Upper lobe of left lung (tissue), 6 donors: ENCODE data around the gene GVQW3. TPM values are rescaled to one million over a fixed set of nuclear protein-coding genes. Genes with fewer than 3 reads are reported as not detected.

Experiments used
- ATAC-seq, 2 donors: fragments of 200-7000 bp; cut with Tn5 transposase; one replicate each; pipeline ENCODE4 v1.9.1; 2022; ENCODE audit warnings: mild to moderate bottlenecking in 2 of 2, moderate library complexity in 2 of 2; ENCODE audit not compliant: low FRiP score in 2 of 2
- DNase-seq, 2 donors: peaks; one replicate each; pipeline ENCODE4 v3.0.0-alpha.2; 2019 to 2020
- H3K27ac ChIP-seq, 4 donors: fragments of 200-600 bp; sonication (generic); one replicate each; pipeline ENCODE4 v1.5.1; 2016 to 2019
- H3K27me3 ChIP-seq, 4 donors: fragments of 200-600 bp; sonication (generic); one replicate each; pipeline ENCODE4 v1.5.1; 2017 to 2019
- H3K36me3 ChIP-seq, 4 donors: fragments of 200-600 bp; sonication (generic); one replicate each; pipeline ENCODE4 v1.5.1; 2016 to 2019
- H3K4me1 ChIP-seq, 4 donors: fragments of 200-600 bp; sonication (generic); one replicate each; pipeline ENCODE4 v1.5.1; 2018 to 2019
- H3K4me3 ChIP-seq, 4 donors: fragments of 200-600 bp; sonication (generic); one replicate each; pipeline ENCODE4 v1.5.1; 2017 to 2019; ENCODE audit warnings: mild to moderate bottlenecking in 2 of 4, moderate library complexity in 1 of 4
- H3K9me3 ChIP-seq, 4 donors: fragments of 200-600 bp; sonication (generic); one replicate each; pipeline ENCODE4 v1.5.1; 2018 to 2019
- EP300 ChIP-seq, 4 donors: sonication (generic); formaldehyde crosslinking; IDR thresholded peaks; one replicate each; pipeline ENCODE4 v1.5.1; 2017; ENCODE audit warnings: antibody characterized with exemption in 4 of 4, control low read depth in 2 of 4
- POLR2A ChIP-seq, 4 donors: fragments of 450-650 bp; IDR thresholded peaks; one replicate each; pipeline ENCODE4 v1.5.1; 2016 to 2017; ENCODE audit warnings: antibody characterized with exemption in 4 of 4, mild to moderate bottlenecking in 2 of 4
- POLR2AphosphoS5 ChIP-seq, 2 donors: sonication (generic); formaldehyde crosslinking; IDR thresholded peaks; one replicate each; pipeline ENCODE4 v1.5.1; 2017; ENCODE audit warnings: antibody characterized with exemption in 2 of 2
- WGBS, 2 donors: methylation state at CpG; one replicate each; pipeline ENCODE4 v1.1.5; 2017 to 2018; 5-methylcytosine and 5-hydroxymethylcytosine counted together
- total RNA-seq, 6 donors: library from RNA; depleted of rRNA in 4 of 6; stranded (reverse); fragments of >200 nt in 4 of 6; gene quantifications; one replicate each; pipeline versions ENCODE4 v1.1.0 to v1.2.1, GENCODE V29; 2016 to 2021
- TF ChIP-seq, protein P1 (sequence below), 6 experiments: fragments of 450-650 bp in 4 of 6; fragments of 200-600 bp in 2 of 6; sonication (generic) in 2 of 6; IDR thresholded peaks; one replicate each; pipeline ENCODE4 v1.5.1; 2016 to 2019; ENCODE audit warnings: antibody characterized with exemption in 6 of 6
- donor health status: DM: no; HTN: no; CAD: no; lungs with moderate emphysema.
- donor health status: DM: no; HTN: yes; CAD: no; lungs with severe emphysema.

Gene GVQW3
- total RNA-seq, 6 donors from 2014 or later = 1.2 to 4.8 (median 2.0) TPM

DNA sequence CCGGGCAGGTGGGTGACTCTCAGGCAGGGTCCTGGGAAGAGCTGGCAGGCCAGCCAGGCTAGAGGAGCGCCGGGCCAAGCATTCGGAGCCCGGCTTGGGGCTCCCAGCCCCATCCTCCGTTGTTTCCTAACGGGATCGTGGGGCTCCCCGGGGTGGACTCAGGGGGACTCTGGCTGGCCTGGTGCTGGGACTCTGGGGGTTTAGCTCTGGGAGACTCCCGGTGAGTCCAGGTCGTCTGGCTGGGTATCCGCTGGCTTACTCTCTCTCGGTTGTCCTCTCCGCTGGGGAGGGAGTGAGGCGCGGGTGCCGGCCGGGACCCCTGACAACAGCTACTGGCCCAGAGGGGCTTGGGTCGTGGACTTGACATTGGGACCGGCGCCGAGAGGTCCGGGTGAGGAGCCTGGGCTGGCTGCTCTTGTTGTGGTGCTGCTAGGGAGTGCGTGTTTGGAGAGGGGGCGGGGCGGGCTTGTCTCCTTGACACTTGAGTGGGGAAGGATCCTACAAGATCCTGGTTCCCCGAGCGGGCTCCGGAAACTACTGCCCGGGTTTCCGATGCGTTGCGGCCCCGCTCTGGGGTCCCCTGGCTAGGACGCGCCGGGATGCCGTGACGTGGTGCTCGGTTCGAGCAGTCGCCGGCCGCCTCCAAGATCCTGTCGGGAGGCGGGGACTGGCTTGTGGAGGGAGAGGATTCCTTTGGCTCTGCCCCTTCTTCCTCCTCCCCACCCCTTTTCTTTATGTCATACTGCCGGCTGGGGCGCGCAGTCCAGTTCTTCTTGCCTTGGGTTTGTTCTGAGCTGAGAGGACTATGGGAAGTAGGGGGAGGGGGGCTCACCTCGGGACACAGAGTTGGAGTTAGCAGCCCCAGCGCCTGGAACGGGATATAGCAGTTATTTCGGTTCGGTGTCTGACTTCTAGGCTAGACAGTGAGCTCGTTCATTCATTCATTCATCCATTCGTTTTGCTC, 64.3 kb downstream of the GVQW3 start:
- Histone ChIP-seq H3K27ac (peak overlapping the region; percentile 90 to 99 (median 94)), H3K36me3 (peaks cover 3 to 32% (median 7%) of the 10 kb centered on the region in 4 donors), H3K9me3 (no peaks in the 10 kb centered on the region), H3K4me1 (peaks cover 12 to 26% (median 17%) of the 10 kb centered on the region in 4 donors), H3K27me3 (no peaks in the 10 kb centered on the region), H3K4me3 (peak overlapping the region; percentile 73 to 99 (median 95))
- peak; percentile 78 to 89 for DNase-seq
- TF ChIP-seq EP300 (IDR thresholded peaks at IDR 0.05) (no peak), POLR2AphosphoS5 (IDR thresholded peaks at IDR 0.05) (peak; percentile 10 to 77), POLR2A (IDR thresholded peaks at IDR 0.05) (peak in 3 of 4 donors; percentile 38 to 64 (median 54))
- TF ChIP-seq, protein P1, sequence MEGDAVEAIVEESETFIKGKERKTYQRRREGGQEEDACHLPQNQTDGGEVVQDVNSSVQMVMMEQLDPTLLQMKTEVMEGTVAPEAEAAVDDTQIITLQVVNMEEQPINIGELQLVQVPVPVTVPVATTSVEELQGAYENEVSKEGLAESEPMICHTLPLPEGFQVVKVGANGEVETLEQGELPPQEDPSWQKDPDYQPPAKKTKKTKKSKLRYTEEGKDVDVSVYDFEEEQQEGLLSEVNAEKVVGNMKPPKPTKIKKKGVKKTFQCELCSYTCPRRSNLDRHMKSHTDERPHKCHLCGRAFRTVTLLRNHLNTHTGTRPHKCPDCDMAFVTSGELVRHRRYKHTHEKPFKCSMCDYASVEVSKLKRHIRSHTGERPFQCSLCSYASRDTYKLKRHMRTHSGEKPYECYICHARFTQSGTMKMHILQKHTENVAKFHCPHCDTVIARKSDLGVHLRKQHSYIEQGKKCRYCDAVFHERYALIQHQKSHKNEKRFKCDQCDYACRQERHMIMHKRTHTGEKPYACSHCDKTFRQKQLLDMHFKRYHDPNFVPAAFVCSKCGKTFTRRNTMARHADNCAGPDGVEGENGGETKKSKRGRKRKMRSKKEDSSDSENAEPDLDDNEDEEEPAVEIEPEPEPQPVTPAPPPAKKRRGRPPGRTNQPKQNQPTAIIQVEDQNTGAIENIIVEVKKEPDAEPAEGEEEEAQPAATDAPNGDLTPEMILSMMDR (IDR thresholded peaks at IDR 0.05) = peak in 2 of 6 experiments; percentile 10 to 36
- 1% methylated on average over 36 to 47 of the region's 56 CpGs for WGBS, 2 donors
- ATAC-seq = peak; percentile 86 to 89

DNA sequence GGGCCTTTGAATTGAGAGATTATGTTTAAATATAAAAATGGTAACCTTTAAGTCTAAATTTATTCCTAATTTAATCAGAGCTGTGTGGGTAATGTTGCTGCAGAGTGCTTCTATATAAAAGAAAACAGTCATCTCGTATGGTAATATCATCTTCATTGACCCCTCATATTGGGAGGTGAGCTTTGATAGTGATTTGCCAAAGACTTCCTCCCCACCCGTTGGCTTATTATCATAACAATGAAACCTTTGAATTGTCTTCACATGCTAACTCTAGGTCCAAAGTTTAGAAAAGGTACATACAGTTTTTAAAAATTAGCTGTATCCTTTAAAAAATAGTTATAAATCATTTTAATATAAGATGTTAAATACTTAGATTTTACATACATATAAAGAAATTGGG, 67.4 kb downstream of the GVQW3 start:
- ATAC-seq = no peak
- no peaks in the 10 kb centered on the region for H3K27me3 ChIP-seq
- no peaks in the 10 kb centered on the region for H3K9me3 ChIP-seq
- H3K36me3 ChIP-seq = peaks cover 9 to 59% (median 15%) of the 10 kb centered on the region in 4 donors
- DNase-seq = no peak
- WGBS, 2 donors = 62 to 72% methylated on average over 2 of the region's 2 CpGs
- TF ChIP-seq POLR2A (IDR thresholded peaks at IDR 0.05) = no peak
- TF ChIP-seq EP300 (IDR thresholded peaks at IDR 0.05) = no peak
- TF ChIP-seq, protein P1 (IDR thresholded peaks at IDR 0.05) = no peak
- no peak for TF ChIP-seq POLR2AphosphoS5 (IDR thresholded peaks at IDR 0.05)
- H3K27ac ChIP-seq = no peak overlapping the region
- H3K4me1 ChIP-seq = peaks cover 9 to 20% (median 11%) of the 10 kb centered on the region in 4 donors
- H3K4me3 ChIP-seq = no peak overlapping the region

DNA sequence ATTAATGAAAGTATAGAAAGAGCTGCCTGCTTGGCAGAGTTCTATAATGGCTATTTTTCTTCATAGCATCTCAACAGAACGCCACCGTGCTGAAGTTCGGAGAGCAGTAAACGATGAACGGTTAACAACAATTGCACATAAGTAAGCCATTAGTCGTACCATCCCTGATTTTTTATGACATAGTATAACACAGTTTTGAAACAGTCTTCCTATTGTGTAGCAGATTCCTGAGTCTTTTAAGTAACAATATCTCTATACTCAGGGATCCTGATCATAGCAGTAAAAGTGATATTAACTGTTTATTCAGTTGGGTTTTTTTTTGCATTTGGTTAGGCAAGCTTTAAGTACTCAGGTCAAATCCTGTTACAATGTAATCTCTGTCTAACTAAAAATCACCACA, 72.1 kb downstream of the GVQW3 start:
- 85 to 93% methylated on average over 6 of the region's 6 CpGs for WGBS, 2 donors
- TF ChIP-seq EP300 (IDR thresholded peaks at IDR 0.05) (no peak), POLR2AphosphoS5 (IDR thresholded peaks at IDR 0.05) (no peak), POLR2A (IDR thresholded peaks at IDR 0.05) (no peak)
- TF ChIP-seq, protein P1 (IDR thresholded peaks at IDR 0.05) = no peak
- Histone ChIP-seq H3K4me3 (no peak overlapping the region), H3K27me3 (no peaks in the 10 kb centered on the region), H3K27ac (no peak overlapping the region), H3K4me1 (no peaks in the 10 kb centered on the region), H3K36me3 (peaks cover 7 to 62% (median 14%) of the 10 kb centered on the region in 4 donors), H3K9me3 (no peaks in the 10 kb centered on the region)
- ATAC-seq = no peak
- DNase-seq = no peak

DNA sequence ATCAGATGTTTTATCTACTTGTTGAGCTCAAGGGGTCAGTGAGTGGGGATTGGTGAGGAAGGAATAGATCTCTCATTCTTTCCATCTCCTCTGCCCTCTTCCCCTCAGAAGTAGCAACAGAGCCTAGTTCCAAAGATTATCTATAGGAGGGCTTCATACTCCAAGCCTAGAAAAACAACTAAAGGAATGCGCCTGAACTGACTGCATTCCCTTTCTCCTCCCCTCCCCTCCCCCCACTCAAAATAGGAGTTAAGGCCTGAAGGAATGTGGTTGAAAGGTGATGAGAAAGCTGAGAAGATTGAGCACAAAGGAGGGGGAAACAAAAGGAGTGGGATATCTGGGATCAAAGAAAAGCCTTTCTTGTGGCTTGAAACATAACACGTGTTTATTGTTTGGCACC, 74.2 kb downstream of the GVQW3 start:
- Histone ChIP-seq H3K9me3 (no peaks in the 10 kb centered on the region), H3K4me3 (no peak overlapping the region), H3K36me3 (peaks cover 7 to 49% (median 9%) of the 10 kb centered on the region in 4 donors), H3K27me3 (no peaks in the 10 kb centered on the region), H3K27ac (no peak overlapping the region), H3K4me1 (no peaks in the 10 kb centered on the region)
- 63 to 73% methylated on average over 2 of the region's 2 CpGs for WGBS, 2 donors
- TF ChIP-seq POLR2AphosphoS5 (IDR thresholded peaks at IDR 0.05) (no peak), POLR2A (IDR thresholded peaks at IDR 0.05) (no peak), EP300 (IDR thresholded peaks at IDR 0.05) (no peak)
- TF ChIP-seq, protein P1 (IDR thresholded peaks at IDR 0.05) = no peak
- ATAC-seq (no peak), DNase-seq (no peak)
